GM21619 (cell line): ENCODE measurements around the gene TLE4.

Source experiments
- ATAC-seq: cut with Tn5 transposase; IDR thresholded peaks from one replicate; pipeline ENCODE4 v1.9.1; 2021; ENCODE audit not compliant: unreplicated experiment

Gene TLE4

DNA sequence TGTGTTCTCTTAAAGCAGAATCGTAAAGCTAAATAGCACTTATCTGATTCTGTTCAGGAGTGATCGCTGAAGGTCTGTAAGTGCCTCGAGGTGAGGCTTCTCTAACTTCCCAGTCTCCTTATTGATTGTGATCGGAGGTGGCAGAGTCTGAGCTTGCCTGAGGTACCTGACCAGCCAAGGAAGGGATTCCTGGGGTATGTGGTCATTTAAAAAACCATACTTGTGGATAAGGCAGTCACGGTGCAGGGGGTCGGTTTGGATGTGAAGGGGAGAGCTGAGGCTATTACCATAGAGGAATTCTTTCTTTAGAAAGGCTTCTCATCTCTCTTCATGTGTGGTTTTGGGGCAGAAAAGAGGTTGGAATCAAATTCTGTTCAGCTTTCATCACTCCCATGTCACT is 193.7 kb downstream of the TLE4 start:
- ATAC-seq, result no peak

- ATAC-seq, result no peak
Observed at GRCh38 chr9:79766091-79766490, 194.3 kb downstream of the TLE4 start.

- no peak for ATAC-seq
Observed at GRCh38 chr9:79768194-79768593, 196.4 kb downstream of the TLE4 start.

DNA sequence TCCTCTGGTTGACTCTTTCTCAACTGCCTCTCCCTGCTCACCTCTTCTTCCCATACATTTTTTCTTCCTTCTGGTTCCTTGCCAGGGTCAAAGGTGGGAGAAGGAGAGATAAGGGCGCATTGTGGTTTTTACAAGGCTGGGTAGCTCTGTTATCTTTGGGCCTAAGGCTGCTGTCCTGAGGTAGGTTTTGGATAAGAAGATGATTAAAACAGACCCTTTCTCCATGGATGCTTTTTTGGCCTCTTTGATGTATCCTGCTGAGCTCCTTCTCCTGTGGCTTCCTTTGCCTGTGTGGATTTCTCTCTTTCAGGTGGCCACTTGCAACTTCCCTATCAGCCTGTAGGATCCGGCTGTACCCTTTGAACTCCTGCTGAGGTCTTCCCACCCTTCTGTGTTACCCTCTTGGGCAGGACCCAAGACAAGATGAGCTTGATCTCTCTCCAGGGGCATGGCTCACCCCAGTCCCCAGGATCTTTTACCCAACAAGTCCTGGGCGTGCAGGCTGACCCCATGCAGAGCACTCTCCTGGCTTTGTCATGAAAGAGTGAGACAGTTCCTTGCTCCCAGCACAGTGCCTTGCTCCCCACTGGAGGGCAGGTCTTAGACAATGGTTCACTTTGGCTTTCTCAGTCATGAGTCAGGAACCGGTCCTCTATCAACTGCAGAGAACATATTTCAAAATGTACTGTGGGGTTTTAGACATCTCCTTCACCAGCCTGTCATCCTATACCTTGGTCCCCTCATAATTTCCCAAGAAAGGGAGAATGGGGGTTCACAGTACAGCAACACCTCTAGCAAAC is 197.9 kb downstream of the TLE4 start:
- no peak for ATAC-seq

GRCh38 chr9:79774356-79774755 is 202.6 kb downstream of the TLE4 start:
- ATAC-seq, result no peak
